Stimulated activated CD4-positive, alpha-beta T cell treated with anti-CD3 and anti-CD28 coated beads, TNF-alpha, amount 100 ng/mL, for 48 hours (primary cell): ENCODE results near the gene KLRC3.
"Not testable (repeated sequence)": the region's sequence is repeated elsewhere in the genome, so short reads cannot be mapped to it uniquely, and the experiment has no call there.

Experiments
- DNase-seq, 3 donors: peaks; one replicate each; pipeline ENCODE4 v3.0.0-alpha.2; 2020; ENCODE audit warnings: low read depth in 3 of 3

Gene KLRC3

GRCh38 chr12:10400829-10401228, 19.6 kb downstream of the KLRC3 start:
- DNase-seq = no peak

GRCh38 chr12:10398168-10398567, 22.2 kb downstream of the KLRC3 start:
- DNase-seq = no peak

GRCh38 chr12:10397296-10397695, 23.1 kb downstream of the KLRC3 start:
- DNase-seq = no peak

- not testable (repeated sequence) for DNase-seq
Observed at GRCh38 chr12:10396176-10396575, 24.2 kb downstream of the KLRC3 start.

GRCh38 chr12:10395390-10395998, 24.9 kb downstream of the KLRC3 start:
- DNase-seq = no peak

- DNase-seq = not testable (repeated sequence)
Observed at GRCh38 chr12:10394531-10395152, 25.8 kb downstream of the KLRC3 start.

GRCh38 chr12:10393291-10393690, 27.1 kb downstream of the KLRC3 start:
- DNase-seq = no peak

GRCh38 chr12:10392394-10392930, 27.9 kb downstream of the KLRC3 start:
- no peak for DNase-seq

- DNase-seq = not testable (repeated sequence)
Observed at GRCh38 chr12:10390991-10391390, 29.4 kb downstream of the KLRC3 start.

GRCh38 chr12:10389904-10390303, 30.5 kb downstream of the KLRC3 start, which contains the start of gene KLRK1:
Gene KLRK1 (minus strand): TSS chr12:10390041. CDS start chr12:10388810, 1,231 bp downstream.
- no peak for DNase-seq

- no peak for DNase-seq
Observed at GRCh38 chr12:10388624-10389413, 31.6 kb downstream of the KLRC3 start.

GRCh38 chr12:10387498-10387897, 32.9 kb downstream of the KLRC3 start:
- DNase-seq = not testable (repeated sequence)

- DNase-seq = no peak
Observed at GRCh38 chr12:10386857-10387256, 33.5 kb downstream of the KLRC3 start.

GRCh38 chr12:10385166-10385613, 35.2 kb downstream of the KLRC3 start:
- DNase-seq = no peak

- DNase-seq = no peak
Observed at GRCh38 chr12:10384191-10384590, 36.2 kb downstream of the KLRC3 start.

- DNase-seq = no peak
Observed at GRCh38 chr12:10381928-10382628, 38.3 kb downstream of the KLRC3 start.

GRCh38 chr12:10378737-10379136, 41.7 kb downstream of the KLRC3 start:
- DNase-seq = not testable (repeated sequence)

- no peak for DNase-seq
Observed at GRCh38 chr12:10374624-10375018, 45.8 kb downstream of the KLRC3 start.

- DNase-seq = no peak
Observed at GRCh38 chr12:10372559-10372958, 47.8 kb downstream of the KLRC3 start.

GRCh38 chr12:10371893-10372535, 48.4 kb downstream of the KLRC3 start:
- not testable (repeated sequence) for DNase-seq
